IPS-11a (cell line): ENCODE data around the gene RALGAPA2.

Source experiments
- H3K4me3 ChIP-seq: one replicate; pipeline ENCODE4 v1.5.1; 2013; ENCODE audit warnings: low read depth, low read length, control low read depth

The RALGAPA2 gene

GRCh38 chr20:20446425-20447015 is 265.9 kb downstream of the RALGAPA2 start:
- H3K4me3 ChIP-seq = no peak overlapping the region

- no peak overlapping the region for H3K4me3 ChIP-seq
Observed at GRCh38 chr20:20446001-20446400, 266.4 kb downstream of the RALGAPA2 start.

DNA sequence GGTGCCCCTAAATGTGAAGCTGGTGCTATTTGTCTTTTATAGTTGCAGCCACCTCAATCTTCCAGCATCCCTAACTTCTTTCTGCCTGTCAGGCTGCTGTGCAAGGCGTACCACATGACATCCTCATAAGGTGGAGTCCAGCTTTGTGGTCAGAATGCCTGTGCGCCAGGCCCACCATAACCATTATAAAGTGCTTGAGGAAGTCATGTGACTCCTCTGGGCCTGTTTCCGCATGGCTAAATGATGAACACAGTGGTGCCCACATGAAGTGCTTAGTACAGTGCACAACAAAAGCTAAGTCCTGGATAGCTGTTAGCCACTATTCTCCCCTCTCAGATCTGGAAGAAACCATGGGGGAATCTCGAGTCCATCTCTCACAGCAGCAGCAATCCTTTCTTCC is 268.9 kb downstream of the RALGAPA2 start:
- no peak overlapping the region for H3K4me3 ChIP-seq

- H3K4me3 ChIP-seq = no peak overlapping the region
Observed at GRCh38 chr20:20442466-20442865, 270.0 kb downstream of the RALGAPA2 start.

- H3K4me3 ChIP-seq = no peak overlapping the region
Observed at GRCh38 chr20:20440886-20441658, 271.4 kb downstream of the RALGAPA2 start.

- H3K4me3 ChIP-seq = no peak overlapping the region
Observed at GRCh38 chr20:20440481-20440880, 272.0 kb downstream of the RALGAPA2 start.

GRCh38 chr20:20439602-20440190 is 272.7 kb downstream of the RALGAPA2 start:
- no peak overlapping the region for H3K4me3 ChIP-seq

GRCh38 chr20:20437314-20437713 is 275.1 kb downstream of the RALGAPA2 start:
- no peak overlapping the region for H3K4me3 ChIP-seq

DNA sequence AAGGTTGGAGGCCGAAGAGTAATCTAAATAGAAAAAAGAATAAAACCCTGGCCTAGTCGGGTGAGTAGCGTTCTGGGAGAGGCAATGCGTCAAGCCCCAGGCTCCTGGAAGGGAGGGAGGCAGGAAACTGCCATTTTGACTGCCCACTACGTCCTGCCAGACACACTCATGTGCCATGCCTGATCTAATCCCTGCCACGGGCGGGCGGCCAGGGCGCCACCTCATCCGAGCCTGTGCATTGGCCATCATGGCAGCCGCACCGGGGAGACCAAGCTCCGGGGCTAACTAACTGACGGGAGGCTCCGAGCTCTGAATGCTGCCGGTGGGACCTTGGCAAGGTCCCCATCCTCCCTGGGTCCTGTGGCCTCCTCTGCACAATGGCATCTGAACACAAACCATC is 275.8 kb downstream of the RALGAPA2 start:
- no peak overlapping the region for H3K4me3 ChIP-seq

- H3K4me3 ChIP-seq = no peak overlapping the region
Observed at GRCh38 chr20:20435453-20435852, 277.0 kb downstream of the RALGAPA2 start.

DNA sequence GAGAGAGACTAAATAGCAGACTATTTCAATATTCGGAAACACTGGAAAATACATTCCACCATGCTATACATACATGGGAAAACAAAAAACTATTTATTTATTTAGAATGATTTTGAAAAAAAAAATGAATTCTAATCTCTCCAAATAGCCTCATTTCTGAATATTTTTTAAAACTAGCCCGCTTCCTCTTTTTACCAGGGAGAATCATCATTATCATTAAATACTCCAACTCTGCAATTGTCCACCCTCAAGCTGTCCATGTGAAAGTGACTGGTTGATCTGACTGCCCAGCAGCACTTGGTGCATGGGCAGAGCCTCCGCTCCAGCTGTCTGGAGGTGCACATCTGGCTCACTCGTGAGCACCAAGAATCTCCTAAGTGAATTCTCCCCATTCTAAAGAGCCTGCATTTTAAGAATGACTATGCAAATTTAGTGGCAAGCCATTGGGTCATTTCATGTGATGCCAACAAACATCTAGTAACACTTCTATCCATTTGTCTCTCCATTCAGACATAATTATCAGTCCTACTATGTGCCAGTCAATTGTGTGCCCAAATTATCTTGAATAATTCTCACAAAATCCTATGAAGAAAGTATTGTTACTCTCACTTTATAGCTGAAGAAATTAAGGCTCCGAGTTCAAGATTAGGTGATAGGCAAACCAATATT is 279.7 kb downstream of the RALGAPA2 start:
- no peak overlapping the region for H3K4me3 ChIP-seq

- no peak overlapping the region for H3K4me3 ChIP-seq
Observed at GRCh38 chr20:20430066-20430465, 282.4 kb downstream of the RALGAPA2 start.

DNA sequence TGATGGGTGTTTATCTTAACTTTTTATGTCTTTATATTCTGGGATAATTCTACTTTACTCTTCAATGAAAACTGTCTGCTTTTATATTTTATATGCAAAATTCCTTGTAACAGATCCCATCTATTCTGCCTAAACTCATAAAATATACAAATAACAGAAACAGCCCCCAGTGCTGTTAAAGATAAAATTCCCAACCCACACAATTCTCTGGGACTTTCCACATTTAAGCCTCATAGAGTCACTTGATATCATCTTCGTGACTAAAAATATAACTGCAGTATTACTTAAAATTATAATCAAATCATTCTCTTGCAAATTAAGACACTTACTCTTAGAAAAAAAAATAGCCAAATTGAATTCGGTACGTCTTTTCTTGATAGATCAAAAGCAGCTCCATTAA is 284.4 kb downstream of the RALGAPA2 start:
- H3K4me3 ChIP-seq = no peak overlapping the region

DNA sequence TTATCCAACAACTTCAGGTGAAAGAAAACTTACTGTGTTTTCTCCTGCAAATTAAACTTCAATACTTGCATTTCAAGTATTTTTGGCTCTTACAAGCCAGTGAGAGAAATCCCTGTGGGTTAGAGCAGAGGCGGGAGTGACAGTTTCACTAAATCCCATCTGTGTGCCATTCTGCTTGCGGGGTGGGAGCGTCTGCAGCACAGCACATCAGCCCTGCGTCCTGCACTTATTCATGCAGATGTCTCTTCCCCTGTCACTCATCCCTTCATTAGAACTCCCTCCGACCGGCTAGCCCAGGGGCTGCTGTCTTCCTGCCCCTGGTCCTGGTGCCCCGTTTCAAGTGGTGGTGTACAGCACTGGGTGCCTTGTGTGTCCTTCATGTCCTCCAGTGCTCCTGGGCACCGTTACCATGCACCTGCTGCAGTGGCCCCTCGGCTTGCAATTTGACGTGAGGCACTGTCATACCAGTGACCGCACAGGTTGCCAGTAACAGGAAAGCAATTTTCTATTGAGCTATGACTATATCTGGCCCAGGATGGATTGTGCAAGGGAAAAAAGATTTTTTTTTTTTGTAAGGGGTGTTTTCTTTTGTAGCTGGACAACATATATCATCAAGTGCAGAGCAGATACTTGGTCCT is 285.1 kb downstream of the RALGAPA2 start:
- H3K4me3 ChIP-seq = no peak overlapping the region

- H3K4me3 ChIP-seq = no peak overlapping the region
Observed at GRCh38 chr20:20426655-20426907, 285.9 kb downstream of the RALGAPA2 start.

DNA sequence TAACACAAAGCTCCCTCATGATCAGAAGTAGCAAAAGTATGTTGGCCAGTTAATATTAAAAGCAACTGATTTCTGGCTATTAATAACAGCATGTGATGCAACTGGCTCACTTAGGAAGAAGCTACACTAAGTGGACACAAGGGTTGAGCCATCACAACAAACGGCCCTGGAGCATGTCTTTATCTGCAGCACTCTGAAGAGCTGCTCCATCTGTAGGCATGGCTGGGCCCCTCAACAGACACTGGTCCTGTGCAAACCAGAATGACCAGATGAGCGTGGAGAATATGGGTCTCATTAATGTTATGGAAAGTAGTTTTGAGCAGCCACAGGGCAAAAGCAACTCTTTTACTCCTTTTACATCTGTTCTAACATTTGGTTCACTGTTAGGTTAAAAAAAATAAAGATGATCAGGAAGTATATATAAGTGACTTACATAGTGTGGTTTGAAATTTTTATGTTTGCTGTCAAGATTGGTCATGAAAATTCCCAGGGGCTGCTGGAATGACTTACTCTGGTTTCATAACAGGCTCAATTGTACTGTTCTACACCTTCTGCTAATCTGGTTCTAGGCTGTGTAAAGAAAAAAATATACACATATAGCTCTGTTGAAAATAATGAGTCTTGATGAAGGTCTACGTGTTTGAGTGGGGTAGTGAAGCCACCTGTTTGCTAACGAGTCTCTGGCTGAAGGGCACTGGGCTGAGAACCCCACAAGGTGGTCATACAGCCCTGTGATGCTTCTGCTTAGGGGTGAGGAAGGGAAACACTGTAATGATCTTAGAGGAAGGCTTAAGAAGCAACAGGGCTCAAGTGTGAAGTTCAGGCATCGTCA is 286.4 kb downstream of the RALGAPA2 start:
- H3K4me3 ChIP-seq = no peak overlapping the region

DNA sequence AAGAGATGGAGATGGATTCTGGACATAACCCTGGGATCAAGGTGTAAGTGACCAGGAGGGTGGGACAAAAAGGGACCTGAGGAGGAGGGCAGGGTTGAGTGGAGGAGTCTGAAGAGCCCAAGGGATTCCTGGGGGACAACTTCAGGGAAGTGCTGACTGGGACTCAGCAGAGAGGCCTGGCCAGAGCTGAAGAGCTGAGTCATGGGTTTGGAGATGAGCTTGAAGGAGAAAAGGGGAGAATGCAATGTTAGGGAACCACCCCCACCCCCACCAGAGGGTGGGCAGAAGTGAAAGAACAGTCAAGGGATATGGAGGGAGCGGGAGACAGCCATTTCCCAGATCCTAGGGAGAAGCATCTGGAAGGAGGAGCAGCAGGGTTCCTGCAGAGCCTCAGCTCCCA is 289.3 kb downstream of the RALGAPA2 start:
- no peak overlapping the region for H3K4me3 ChIP-seq

DNA sequence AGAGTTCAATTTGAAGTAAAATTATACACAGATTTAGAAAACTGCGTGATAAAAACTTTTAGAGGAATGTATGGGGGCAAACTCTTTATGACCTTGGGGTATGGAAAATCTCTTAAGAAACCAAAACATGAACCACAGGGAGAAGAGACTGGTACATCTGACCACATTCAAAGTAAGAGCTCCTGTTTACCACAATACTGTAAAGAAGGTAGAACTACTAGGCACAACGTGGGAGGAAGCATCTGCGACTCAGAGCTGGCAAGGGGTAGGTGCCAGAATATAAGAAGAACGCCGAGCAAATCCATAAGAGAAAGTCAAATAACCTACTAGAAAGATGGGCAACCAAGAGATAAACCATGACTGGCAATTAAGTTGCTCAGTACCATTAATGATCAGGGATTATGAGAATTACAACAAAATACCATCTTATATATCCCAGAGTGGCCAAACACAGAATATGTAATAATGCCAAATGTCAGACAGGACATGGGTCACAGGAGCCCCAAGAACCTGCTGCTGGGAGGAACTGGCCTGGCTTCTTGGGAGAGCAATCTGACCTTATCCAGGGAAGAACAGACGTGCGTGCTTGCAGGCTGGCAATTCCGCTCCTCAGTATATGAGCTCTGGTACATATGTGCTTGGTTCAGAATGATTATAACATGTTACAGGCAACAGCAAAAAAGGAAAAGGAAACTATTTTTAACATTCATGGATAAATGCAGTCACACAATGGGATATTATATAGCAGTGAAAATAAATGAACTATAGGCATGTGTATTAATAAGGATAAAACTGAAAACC is 294.4 kb downstream of the RALGAPA2 start:
- no peak overlapping the region for H3K4me3 ChIP-seq

GRCh38 chr20:20415321-20415720 is 297.1 kb downstream of the RALGAPA2 start:
- no peak overlapping the region for H3K4me3 ChIP-seq

GRCh38 chr20:20414640-20415220 is 297.7 kb downstream of the RALGAPA2 start:
- no peak overlapping the region for H3K4me3 ChIP-seq
